HG03097 (cell line): ENCODE results near the gene MYOM3.
"Not testable (repeated sequence)": the region's sequence is repeated elsewhere in the genome, so short reads cannot be mapped to it uniquely, and the experiment has no call there.

Experiments
- ATAC-seq: cut with Tn5 transposase; IDR thresholded peaks from one replicate; pipeline ENCODE4 v1.9.1; 2021; ENCODE audit not compliant: unreplicated experiment, low FRiP score

MYOM3 gene

DNA sequence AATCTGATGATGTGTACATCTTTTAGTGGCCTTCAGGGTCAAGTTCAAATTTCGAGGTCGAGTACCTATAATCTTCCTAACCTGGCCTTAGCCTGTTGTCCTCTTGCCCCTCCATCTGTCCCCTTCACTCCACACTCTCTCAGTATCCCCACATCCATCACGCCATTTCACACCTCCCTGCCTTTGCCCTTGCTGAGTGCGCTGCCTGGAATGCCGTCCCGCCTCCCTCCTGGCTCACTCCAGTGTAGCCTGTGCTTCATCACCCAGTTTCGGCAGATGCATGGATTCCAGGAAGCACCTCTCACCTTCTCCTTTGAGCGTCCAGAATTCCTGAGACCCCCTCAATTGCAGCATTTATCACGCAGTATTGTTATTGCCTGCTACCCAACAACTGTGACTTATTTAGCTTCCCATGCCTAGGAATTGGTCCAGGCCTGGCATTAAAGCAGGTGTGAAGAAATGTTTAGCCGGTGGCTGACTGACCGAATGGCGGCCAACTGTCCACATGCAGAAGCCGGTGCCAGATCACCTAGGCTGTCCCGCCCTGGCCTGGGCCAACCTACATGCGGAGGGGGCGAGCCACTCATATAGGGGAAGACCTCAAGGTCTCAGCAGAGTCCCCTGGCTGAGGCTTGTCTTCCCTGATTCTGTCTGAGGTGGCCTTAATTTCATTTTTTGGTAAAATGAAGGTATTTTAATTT, 34.5 kb downstream of the MYOM3 start:
- ATAC-seq, result no peak

DNA sequence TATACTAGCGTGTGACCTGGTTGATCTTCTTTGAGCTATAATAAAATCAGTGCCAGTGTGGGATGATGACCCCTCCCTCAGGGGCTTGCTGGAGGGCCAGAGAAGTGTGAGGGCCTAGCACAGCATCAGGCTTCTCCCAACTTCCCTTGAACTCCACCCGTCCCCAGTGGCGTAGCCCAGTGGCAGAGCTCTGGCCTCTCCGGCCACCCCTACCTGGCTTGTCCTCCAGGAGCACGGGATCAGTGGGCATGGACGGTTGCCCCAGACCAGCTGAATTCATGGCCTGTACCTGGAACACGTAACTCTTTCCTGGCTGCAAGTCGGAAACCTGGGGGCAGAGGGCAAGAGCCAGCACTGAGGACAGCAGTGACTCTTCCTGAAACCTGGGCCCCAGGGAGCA, 36.0 kb downstream of the MYOM3 start:
- no peak for ATAC-seq

DNA sequence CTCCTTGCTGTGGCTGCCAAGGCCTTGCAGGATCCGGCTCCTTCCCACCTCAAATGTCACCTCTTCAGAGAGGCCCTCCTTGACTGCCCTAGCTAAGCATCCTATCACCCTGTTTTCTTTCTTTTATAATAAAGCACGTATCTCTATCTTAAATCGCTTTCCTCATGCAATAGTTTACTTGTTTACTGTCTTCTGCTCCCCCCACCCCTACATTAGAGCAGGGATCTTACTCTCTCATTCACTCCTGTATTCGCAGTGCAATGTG, 36.4 kb downstream of the MYOM3 start:
- no peak for ATAC-seq

DNA sequence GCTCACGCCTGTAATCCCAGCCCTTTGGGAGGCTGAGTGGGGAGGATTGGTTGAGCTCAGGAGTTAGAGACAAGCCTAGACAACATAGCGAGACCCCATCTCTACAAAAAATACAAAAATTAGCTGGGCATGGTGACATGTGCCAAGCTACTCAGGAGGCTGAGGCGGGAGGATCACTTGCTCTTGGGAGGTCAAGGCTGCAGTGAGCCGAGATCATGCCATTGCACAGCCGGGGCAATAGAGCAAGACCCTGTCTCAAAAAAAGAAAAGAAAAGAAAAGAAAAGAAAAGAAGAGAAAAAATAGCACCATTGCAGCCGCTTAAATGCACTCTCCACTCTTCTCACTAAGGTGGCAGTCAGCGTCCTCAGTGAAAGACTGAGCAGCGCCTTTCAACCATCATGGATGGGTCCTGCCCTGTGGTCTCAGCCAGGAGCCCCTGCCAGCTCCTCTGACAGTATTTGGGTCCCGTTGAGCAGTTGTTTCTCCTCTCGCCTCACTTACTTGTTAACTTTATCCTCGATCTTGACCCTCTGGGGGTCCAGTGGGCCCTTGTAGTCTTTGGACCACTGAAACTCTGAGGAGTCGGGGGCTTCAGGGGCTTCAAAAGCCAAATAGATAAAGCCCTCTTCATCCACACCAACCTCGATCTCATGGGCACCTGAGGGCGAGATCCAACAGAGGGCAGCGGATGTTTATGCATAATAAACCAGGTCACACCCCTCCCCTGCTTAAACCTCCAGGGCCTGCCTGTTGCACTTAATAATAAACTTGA, 36.9 kb downstream of the MYOM3 start:
- ATAC-seq, result no peak

DNA sequence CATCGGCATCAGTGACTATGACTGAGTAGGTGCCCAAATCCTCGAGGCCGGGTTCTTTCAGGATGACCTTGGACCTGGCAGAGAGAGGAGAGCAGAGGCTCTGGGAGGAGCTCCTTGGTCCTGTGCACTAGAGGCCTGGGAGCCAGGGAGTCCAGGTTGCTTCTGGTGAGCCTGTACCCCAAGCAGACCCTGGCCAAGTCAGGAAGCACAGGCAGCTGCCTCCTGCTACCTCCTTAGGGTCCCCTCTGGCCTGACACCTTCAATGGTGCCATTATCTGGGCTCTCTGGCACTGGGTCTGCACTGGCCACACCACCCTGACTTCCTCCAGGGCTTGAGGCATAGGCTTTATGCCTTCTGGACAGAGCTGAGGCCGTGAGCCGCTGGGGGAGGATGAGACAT, 37.7 kb downstream of the MYOM3 start:
- ATAC-seq, result no peak

DNA sequence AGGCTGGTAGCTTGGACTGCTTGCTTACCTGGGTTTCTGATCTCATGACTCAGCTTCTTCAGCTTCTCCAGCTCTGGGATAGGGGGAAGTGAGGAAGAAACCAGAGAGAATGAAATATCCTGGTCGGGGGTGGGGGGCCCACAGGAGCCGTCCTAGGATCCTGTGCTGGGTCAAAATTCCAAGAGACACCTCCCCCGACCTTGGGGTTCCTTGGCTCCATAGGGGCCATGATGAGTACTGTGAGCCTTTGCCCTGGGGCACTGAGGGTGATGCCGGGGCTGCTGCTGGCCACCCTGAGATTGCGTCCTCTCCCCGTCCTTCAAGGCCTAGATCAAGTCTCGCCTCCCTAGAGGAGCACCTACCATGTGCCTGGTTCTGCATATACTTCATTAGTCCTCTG, 40.0 kb downstream of the MYOM3 start:
- ATAC-seq, result no peak

GRCh38 chr1:24070821-24071393, 41.0 kb downstream of the MYOM3 start:
- no peak for ATAC-seq

DNA sequence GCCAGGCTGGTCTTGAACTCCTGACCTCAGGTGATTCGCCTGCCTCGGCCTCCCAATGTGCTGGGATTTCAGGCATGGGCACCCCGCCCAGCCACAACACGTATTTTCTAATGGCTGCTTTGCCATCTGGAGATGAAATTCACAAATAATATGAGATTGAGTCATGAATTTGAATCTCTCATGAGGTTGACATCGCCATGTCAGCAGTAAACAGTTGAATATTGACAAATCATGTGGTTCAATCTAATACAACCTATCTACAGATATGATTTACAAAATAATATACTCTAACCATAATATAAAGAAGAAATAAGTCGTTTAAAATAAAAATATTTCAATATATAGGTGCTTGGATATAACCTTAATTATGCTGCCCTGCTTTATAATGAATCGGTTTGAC, 42.1 kb downstream of the MYOM3 start:
- no peak for ATAC-seq

GRCh38 chr1:24067978-24068377, 44.0 kb downstream of the MYOM3 start:
- no peak for ATAC-seq

DNA sequence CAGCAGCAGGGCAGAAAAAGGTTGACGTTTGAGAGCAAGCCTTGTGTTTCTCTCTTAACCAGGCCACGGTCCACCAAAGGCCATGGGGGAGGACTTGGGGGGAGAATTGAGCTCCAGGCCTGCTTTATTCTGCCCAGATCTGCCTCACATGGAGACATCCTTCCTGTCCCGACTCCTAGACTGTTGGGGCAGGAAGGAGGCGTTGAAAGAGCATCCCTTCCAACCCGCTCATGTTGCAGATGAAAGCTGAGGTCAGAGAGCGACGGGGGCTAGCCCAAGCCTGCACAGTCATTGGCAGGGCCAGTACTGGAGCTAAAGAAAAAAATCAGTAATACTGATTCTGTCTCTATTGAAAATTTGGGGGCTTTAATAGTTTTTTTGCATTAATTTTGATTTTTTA, 46.6 kb downstream of the MYOM3 start:
- no peak for ATAC-seq

DNA sequence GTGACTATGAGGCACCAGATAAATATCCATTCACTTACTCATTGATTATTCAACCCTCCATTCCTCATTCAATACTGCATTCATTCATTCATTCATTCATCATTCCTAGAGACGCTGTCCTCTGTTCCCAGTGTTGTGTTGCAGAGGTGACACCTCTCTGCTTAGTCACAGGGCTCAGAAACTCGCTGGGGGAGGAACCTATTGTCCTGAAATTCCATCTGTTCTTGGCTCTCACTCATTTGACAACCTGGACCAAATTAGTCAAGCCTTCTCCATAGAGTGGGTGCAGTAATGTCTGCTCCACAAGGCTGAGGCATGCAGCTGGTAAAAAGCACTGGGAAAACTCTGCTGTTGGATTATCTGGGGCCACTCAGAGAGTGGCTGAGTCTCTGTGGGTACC, 49.7 kb downstream of the MYOM3 start:
- ATAC-seq, result no peak

GRCh38 chr1:24060482-24060881, 51.5 kb downstream of the MYOM3 start:
- no peak for ATAC-seq

GRCh38 chr1:24058671-24059455, 53.1 kb downstream of the MYOM3 start:
- ATAC-seq, result no peak

DNA sequence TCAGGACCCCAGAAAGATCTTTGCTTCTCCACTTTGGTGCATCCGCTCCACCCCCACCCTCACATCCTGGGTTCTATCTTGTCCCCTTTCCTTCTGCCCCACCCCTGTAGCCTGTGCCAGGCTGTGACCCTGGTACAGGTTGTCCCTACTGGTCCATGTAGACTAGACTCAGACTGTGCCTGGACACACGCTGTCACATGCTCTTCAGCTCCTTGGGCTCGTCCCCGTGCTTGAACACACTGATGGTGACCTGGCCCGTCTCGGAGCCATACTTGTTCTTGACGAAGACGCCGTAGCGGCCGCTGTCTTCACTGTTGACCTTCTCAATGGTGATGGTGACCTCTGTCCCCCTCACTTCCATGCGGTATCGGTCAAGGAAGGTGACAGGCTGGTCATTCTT, 54.8 kb downstream of the MYOM3 start:
- ATAC-seq, result no peak

DNA sequence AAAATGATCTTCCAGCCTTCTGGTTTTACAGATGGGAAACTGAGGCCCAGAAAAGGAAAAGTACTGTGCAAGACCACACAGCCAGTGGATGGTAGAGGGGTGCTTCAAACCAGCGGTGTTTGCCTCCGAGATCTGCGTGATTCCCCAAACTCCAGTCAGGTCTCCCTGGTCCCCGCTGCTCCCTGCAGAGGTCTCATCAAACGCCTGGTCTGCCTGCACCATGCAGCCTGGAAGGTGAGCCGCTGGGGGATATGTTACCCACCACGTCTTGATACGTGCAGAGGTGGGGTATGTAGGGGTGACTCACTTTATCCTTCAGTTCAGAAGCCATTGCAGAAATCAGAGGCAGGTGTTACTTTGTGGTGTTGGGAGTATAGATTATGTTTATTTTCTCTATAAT, 56.3 kb downstream of the MYOM3 start:
- ATAC-seq, result no peak

DNA sequence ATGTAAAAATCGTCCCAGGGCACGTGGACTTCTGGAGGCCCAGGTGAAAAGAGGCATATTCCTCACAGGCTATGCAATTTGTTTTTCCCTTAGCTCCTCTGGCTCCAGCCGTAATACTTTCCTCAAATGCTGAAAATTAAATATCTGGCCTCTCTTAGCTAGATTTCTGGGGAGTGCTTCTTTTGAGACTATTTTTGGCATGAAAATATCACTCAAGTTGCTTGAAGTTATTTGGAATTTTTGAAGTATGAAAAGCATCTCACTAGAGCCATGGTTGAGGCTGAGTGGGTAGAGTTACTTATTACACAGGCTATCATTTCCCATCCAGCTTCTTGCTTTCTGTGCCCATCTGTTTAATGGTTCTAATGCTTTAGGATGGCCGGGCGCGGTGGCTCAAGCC, 59.7 kb downstream of the MYOM3 start:
- no peak for ATAC-seq

- no peak for ATAC-seq
Measured at GRCh38 chr1:24051206-24051945, 60.6 kb downstream of the MYOM3 start.

DNA sequence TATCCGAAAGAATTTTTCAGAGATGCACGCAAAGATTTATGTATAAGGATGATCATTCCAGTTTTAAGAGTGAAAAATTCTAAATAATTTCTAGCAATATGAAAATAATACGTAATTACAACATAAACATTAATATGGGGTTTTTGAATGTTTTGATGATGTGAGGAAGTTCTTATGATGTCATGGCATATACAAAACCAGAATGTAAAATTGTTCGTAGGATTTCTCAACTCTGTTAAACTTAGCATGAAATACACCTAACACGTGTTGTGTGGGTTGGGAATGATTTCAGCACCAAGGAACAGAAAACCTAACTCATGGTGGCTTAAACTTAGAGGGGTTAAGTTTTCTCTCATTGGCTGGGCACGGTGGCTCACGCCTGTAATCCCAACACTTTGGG, 62.2 kb downstream of the MYOM3 start:
- ATAC-seq, result no peak

DNA sequence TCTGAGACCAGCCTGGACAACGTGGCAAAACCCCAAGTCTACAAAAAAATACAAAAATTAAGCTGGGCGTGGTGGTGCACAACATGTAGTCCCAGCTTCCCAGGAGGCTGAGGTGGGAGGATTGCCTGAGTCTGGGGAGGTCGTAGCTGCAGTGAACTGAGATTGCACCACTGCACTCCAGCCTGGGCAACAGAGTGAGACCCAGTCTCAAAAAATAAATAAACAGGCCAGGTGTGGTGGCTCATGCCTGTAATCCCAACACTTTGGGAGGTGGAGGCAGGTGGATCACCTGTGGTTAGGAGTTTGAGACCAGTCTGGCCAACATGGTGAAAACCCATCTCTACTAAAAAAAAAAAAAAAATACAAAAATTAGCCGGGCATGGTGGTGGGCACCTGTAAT, 63.0 kb downstream of the MYOM3 start:
- ATAC-seq, result not testable (repeated sequence)

DNA sequence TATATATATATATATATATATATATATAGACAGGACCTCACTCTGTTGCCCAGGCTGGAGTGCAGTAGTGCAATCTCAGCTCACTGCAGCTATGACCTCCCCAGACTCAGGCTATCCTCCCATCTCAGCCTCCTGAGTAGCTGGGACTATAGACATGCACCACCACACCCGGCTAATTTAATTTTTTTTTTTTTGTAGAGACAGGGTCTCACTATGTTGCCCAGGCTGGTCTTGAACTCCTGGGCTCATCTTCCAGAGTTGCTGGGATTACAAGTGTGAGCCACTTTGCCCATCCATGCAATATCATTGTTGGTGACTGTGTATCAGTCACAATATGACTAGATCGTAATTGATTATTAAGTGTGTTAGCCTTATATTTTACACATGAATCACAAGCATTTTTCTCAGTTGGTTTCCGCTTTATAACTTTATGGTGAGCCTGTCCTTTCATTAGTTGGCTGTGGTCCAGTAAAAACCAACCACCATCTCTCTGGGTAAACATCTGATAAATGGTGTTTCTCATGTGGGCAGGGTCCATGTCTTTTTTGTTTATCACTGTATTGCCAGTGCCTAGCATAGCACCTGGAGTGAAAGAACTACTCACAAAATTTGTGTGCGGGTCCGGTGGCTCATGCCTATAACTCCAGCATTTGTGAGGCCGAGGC, 63.6 kb downstream of the MYOM3 start:
- ATAC-seq, result no peak
